ENCODE results near the gene GGTLC1. TPM values are rescaled to one million over a fixed set of nuclear protein-coding genes. Genes with fewer than 3 reads are reported as not detected.

GGTLC1 gene
- total RNA-seq, 1 donor from 2014 or later: not detected

- DNase-seq (ENCODE audit: low spot score in 2 of 2): no peak
- no peaks in the 10 kb centered on the region for H3K9me3 ChIP-seq
- no peak overlapping the region for H3K4me3 ChIP-seq
- intact Hi-C loops (cut with DNase I): no loop called here
- no peak for TF ChIP-seq CTCF (IDR thresholded peaks at IDR 0.05)
- no peaks in the 10 kb centered on the region for H3K27me3 ChIP-seq
- no peaks in the 10 kb centered on the region for H3K36me3 ChIP-seq
- no peaks in the 10 kb centered on the region for H3K4me1 ChIP-seq
- no peak overlapping the region for H3K27ac ChIP-seq
These were observed 45.3 kb downstream of the GGTLC1 start for GRCh38 chr20:23943304-23943703.

- H3K4me3 ChIP-seq: no peak overlapping the region
- no peaks in the 10 kb centered on the region for H3K36me3 ChIP-seq
- no peaks in the 10 kb centered on the region for H3K27me3 ChIP-seq
- no peak for DNase-seq (ENCODE audit: low spot score in 2 of 2)
- intact Hi-C loops (cut with DNase I): no loop called here
- TF ChIP-seq CTCF (IDR thresholded peaks at IDR 0.05): no peak
- no peaks in the 10 kb centered on the region for H3K9me3 ChIP-seq
- no peak overlapping the region for H3K27ac ChIP-seq
- H3K4me1 ChIP-seq: no peaks in the 10 kb centered on the region
These were observed 48.9 kb downstream of the GGTLC1 start for GRCh38 chr20:23939641-23940040.

- no peak overlapping the region for H3K4me3 ChIP-seq
- H3K27ac ChIP-seq: no peak overlapping the region
- no peaks in the 10 kb centered on the region for H3K36me3 ChIP-seq
- H3K27me3 ChIP-seq: no peaks in the 10 kb centered on the region
- no peaks in the 10 kb centered on the region for H3K4me1 ChIP-seq
- H3K9me3 ChIP-seq: no peaks in the 10 kb centered on the region
- intact Hi-C loops (cut with DNase I): no loop called here
- DNase-seq (ENCODE audit: low spot score in 2 of 2): peak in 1 of 2 donors; percentile 28
- no peak for TF ChIP-seq CTCF (IDR thresholded peaks at IDR 0.05)
These were observed 49.5 kb downstream of the GGTLC1 start for GRCh38 chr20:23939063-23939462.

- no peak for TF ChIP-seq CTCF (IDR thresholded peaks at IDR 0.05)
- Histone ChIP-seq H3K9me3 (no peaks in the 10 kb centered on the region), H3K27ac (no peak overlapping the region), H3K36me3 (no peaks in the 10 kb centered on the region), H3K4me1 (no peaks in the 10 kb centered on the region), H3K4me3 (no peak overlapping the region), H3K27me3 (no peaks in the 10 kb centered on the region)
- intact Hi-C loops (cut with DNase I): no loop called here
- peak in 1 of 2 donors; percentile 42 for DNase-seq (ENCODE audit: low spot score in 2 of 2)
These were observed 50.5 kb downstream of the GGTLC1 start for GRCh38 chr20:23938118-23938438.

- peak; percentile 26 to 49 (median 27) for TF ChIP-seq CTCF (IDR thresholded peaks at IDR 0.05)
- H3K4me1 ChIP-seq: no peaks in the 10 kb centered on the region
- H3K27me3 ChIP-seq: no peaks in the 10 kb centered on the region
- H3K9me3 ChIP-seq: no peaks in the 10 kb centered on the region
- no peaks in the 10 kb centered on the region for H3K36me3 ChIP-seq
- peak in 1 of 2 donors; percentile 55 for DNase-seq (ENCODE audit: low spot score in 2 of 2)
- no peak overlapping the region for H3K4me3 ChIP-seq
- no peak overlapping the region for H3K27ac ChIP-seq
- intact Hi-C loops (cut with DNase I): loop anchor here (2.0 kb wide), 1 partner anchor 981 kb away; no protein-coding TSS in a partner anchor
These were observed 51.1 kb downstream of the GGTLC1 start for GRCh38 chr20:23937303-23938117.

Other genes with a start within 250 kb of the GGTLC1 start
- not detected for gene CST1, start 237.8 kb downstream of the GGTLC1 start, total RNA-seq
- not detected for gene CST2, start 162.1 kb downstream of the GGTLC1 start, total RNA-seq
- not detected for gene CST5, start 109.0 kb downstream of the GGTLC1 start, total RNA-seq